HG03432 (cell line): ENCODE measurements around the gene GRIA4.
"Not testable (repeated sequence)": the region's sequence is repeated elsewhere in the genome, so short reads cannot be mapped to it uniquely, and the experiment has no call there.

ENCODE experiments used
- ATAC-seq: cut with Tn5 transposase; IDR thresholded peaks from one replicate; pipeline ENCODE4 v1.9.1; 2021; ENCODE audit warnings: mild to moderate bottlenecking, moderate library complexity; ENCODE audit not compliant: unreplicated experiment

GRIA4 gene

GRCh38 chr11:105986554-105986953 lies 376.7 kb downstream of the GRIA4 start:
- peak; percentile 51 for ATAC-seq

GRCh38 chr11:105988197-105988596 lies 378.3 kb downstream of the GRIA4 start:
- ATAC-seq: no peak

GRCh38 chr11:105989124-105989523 lies 379.3 kb downstream of the GRIA4 start:
- no peak for ATAC-seq

- ATAC-seq: no peak
Measured at GRCh38 chr11:105991888-105992287, 382.0 kb downstream of the GRIA4 start.

GRCh38 chr11:106001304-106002012 lies 391.6 kb downstream of the GRIA4 start:
- no peak for ATAC-seq

- not testable (repeated sequence) for ATAC-seq
Measured at GRCh38 chr11:106003094-106003493, 393.2 kb downstream of the GRIA4 start.

GRCh38 chr11:106011481-106011880 lies 401.6 kb downstream of the GRIA4 start:
- no peak for ATAC-seq

GRCh38 chr11:106012744-106013143 lies 402.9 kb downstream of the GRIA4 start:
- ATAC-seq: no peak

GRCh38 chr11:106014035-106014434 lies 404.2 kb downstream of the GRIA4 start:
- ATAC-seq: no peak

- ATAC-seq: no peak
Measured at GRCh38 chr11:106014620-106015019, 404.7 kb downstream of the GRIA4 start.

- ATAC-seq: no peak
Measured at GRCh38 chr11:106015066-106015465, 405.2 kb downstream of the GRIA4 start.

- ATAC-seq: no peak
Measured at GRCh38 chr11:106017093-106017492, 407.2 kb downstream of the GRIA4 start.

- peak; percentile 22 for ATAC-seq
Measured at GRCh38 chr11:106021181-106021966, 411.5 kb downstream of the GRIA4 start.

GRCh38 chr11:106021967-106022794 lies 412.3 kb downstream of the GRIA4 start, which contains the start of gene MSANTD4:
Gene MSANTD4, minus strand, starts transcription at chr11:106022240. Its CDS starts 11,323 bp downstream, at chr11:106010917.
- ATAC-seq: peak; percentile 98

GRCh38 chr11:106022795-106023275 lies 413.0 kb downstream of the GRIA4 start:
- ATAC-seq: no peak

GRCh38 chr11:106030609-106031008 lies 420.7 kb downstream of the GRIA4 start:
- ATAC-seq: no peak

GRCh38 chr11:106031202-106031810 lies 421.4 kb downstream of the GRIA4 start:
- ATAC-seq: peak; percentile 85
